T-helper 1 cell (primary cell): ENCODE results near the gene MYT1.
"Not testable (repeated sequence)": the region's sequence is repeated elsewhere in the genome, so short reads cannot be mapped to it uniquely, and the experiment has no call there.

Source experiments
- DNase-seq, 5 donors: peaks; one replicate each; pipeline ENCODE4 v3.0.0-alpha.2; 2012 to 2020

Gene MYT1

DNA sequence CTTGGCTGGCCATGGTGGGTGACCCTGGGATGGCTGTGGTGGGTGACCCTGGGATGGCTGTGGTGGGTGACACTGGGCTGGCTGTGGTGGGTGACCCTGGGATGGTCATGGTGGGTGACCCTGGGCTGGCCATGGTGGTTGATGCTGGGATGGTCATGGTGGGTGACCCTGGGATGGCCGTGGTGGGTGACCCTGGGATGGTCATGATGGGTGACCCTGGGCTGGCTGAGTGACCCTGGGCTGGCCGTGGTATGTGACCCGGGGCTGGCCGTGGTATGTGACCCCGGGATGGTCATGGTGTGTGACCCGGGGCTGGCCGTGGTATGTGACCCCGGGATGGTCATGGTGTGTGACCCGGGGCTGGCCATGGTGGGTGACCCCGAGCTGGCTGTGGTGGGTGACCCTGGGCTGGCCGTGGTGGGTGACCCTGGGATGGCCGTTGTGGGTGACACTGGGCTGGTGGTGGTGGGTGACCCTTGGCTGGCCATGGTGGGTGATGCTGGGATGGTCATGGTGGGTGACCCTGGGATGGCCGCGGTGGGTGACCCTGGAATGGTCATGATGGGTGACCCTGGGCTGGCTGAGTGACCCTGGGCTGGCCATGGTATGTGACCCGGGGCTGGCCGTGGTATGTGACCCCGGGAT is 70.8 kb downstream of the MYT1 start:
- not testable (repeated sequence) for DNase-seq

DNA sequence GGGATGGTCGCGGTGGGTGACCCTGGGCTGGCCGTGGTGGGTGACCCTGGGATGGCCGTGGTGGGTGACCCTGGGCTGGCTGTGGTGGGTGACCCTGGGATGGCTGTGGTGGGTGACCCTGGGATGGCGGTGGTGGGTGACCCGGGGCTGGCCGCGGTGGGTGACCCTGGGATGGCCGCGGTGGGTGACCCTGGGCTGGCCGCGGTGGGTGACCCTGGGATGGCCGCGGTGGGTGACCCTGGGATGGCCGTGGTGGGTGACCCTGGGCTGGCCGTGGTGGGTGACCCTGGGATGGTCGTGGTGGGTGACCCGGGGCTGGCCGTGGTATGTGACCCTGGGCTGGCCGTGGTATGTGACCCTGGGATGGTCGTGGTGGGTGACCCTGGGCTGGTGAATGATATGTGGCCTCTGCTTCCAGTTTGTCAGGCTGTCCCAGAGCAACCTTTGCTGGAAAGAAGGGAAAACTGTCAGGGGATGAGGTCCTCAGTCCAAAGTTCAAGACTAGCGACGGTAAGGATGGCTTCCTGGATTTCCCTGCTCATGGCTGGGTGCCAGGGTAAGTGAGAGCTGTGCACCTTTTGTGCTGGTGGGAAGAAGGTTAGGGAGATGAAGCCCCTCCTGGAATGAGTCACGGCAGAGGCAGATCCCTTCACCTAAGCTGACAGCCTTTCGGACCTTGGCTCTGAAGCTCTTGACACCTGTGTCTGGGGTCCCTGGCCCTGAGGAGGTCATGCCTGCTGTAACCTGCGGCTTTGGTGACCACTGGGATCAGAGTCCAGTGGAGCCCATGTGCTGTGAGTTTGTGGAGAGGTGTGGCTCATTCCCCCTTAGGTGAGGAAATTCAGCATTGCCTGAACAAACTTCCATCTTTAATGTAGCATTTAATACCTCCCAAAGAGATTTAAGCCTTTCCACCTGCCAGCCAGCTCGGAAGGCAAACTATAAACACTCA is 72.2 kb downstream of the MYT1 start:
- DNase-seq: no peak

GRCh38 chr20:64237316-64237715 is 73.1 kb downstream of the MYT1 start:
- DNase-seq: no peak

DNA sequence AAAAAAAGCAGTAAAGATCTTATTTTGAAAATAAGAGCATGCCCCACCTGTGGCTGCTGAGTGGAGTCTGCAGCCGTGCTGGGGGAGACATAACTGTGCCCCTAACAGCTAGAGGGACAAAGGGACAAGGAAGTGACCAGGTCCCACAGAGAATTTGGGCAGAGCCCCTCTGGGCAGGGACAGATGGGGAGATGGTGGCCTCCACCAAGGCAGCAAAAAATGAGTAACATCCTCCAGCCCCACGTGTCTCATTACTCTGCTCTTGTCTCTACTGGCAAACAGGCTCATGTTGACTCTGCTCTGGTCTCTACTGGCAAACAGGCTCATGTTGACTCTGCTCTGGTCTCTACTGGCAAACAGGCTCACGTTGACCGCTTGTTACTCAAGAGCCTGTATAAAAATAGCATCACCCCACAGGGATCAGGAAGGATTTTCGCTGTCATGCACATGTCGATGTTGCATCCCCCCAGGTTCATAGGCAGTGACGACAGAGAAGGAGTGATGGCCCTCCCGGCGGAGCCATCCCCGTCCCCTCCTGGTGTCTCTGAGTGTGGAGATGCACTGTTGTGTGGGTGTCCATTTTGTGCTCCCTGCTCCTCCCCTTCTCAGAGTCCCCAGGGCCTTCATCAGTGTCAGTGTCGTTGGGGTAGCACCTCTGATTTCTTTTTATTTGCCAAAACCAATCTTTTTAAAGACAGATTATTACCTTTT is 74.0 kb downstream of the MYT1 start:
- DNase-seq: no peak

GRCh38 chr20:64238851-64239387 is 74.7 kb downstream of the MYT1 start:
- DNase-seq: no peak

GRCh38 chr20:64239449-64240242 is 75.4 kb downstream of the MYT1 start:
- DNase-seq: no peak

DNA sequence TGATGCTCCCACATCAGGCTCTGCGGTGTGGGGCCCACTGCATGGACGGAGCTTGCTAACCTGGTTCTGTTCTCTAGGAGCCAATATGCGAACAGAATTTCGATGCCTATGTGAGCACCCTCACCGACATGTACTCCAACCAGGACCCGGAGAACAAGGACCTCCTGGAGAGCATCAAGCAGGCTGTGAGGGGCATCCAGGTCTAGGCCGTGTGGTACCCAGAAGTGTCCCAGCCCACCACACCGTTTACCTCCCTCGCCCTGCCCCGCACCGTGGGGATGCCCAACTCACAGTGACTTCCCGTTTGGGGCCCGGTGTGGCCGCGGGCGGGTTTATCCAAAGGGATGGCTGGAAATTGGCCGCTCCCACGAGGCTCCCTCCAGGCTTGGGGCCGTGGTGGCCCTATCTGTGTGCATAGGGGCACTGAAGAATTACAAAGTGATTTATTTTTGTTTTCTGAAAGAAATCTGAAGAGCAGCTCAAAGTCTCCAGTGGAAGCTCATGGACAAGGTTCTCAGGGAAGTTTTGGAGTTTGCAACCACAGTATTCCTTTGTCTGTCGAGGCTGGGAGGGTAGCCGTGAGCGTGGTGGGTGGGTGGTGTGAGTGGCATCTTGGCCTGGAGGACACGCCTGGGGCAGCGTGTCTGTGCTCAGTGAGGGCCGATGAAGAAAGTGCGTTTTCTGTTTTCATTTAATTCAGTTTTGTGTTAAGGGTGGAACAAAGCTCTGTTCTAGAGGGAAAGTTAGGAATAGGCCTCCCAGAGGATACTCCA is 76.2 kb downstream of the MYT1 start:
- DNase-seq: no peak

GRCh38 chr20:64241061-64241460 is 76.8 kb downstream of the MYT1 start:
- DNase-seq: no peak

- no peak for DNase-seq
Observed at GRCh38 chr20:64242003-64242796, 77.9 kb downstream of the MYT1 start.

DNA sequence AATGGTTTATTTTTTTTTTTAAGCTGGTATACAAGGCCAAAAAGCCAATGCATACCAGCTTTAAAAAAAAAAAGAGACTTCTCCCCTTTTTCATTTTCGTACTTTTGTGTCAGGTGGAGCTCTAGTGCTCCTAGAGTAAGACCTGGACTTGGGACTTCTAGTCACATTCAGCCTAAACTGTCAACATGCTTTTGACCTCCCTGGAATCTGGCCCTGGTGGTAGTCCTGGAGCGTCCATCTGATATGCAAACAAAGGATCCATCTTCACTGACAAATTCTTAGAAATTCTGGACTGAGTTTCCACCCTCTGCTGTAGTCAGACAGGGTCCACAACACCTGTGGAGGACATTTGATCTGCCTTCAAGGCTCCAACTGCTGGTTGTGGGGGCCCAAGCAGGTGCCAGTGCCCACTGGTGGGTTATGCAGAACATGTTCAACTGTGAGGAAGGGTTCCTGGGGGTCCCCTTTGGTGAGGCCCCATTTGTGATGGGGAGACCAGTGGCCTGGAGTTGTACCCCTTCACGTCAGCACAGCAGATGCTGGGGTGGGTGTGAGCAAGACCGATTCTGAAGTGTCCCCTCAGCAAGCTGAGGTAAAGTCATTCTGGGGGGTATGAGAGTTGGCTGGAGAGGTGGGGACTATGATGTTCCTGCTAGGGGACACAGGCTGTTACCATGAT is 78.7 kb downstream of the MYT1 start:
- no peak for DNase-seq

GRCh38 chr20:64244281-64244805 is 80.1 kb downstream of the MYT1 start:
- DNase-seq: no peak

- no peak for DNase-seq
Observed at GRCh38 chr20:64244870-64245603, 80.8 kb downstream of the MYT1 start.

GRCh38 chr20:64245746-64246595 is 81.7 kb downstream of the MYT1 start:
- DNase-seq: no peak

DNA sequence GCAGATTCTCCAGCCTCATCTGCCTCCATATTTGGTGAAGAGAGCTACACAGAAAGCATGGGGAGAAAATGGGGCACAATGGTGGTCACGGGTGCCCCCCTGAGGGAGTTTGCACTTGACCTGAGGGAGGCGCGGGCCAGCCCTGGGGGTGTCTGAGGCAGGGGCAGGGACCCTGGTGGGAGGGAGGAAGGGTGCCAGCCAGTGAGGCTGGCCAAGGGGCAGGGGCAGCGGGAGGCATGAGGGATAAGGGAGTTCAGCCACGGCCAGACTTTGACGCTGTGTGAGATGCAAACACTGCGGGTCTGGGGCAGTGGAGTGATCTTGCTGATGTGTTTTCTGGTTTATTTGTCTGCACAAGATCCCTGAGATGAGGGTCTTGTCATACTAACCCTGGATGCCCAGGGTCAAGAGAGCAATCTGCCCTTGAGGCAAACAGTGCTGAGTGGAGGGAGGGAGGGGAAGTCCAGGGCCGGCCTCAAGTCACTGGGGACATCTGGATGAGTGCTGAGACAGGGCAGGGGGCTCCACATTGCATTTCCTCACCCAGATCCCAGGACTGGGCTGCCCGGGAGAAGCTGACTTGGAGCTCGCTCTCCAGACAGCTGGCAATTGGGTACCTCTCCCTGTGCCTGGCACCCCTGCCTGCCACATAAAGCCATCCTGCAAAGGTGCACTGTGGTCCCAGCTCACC is 82.5 kb downstream of the MYT1 start:
- no peak for DNase-seq

GRCh38 chr20:64247307-64247618 is 83.0 kb downstream of the MYT1 start:
- DNase-seq: no peak

GRCh38 chr20:64247970-64248841 is 84.0 kb downstream of the MYT1 start:
- no peak for DNase-seq

DNA sequence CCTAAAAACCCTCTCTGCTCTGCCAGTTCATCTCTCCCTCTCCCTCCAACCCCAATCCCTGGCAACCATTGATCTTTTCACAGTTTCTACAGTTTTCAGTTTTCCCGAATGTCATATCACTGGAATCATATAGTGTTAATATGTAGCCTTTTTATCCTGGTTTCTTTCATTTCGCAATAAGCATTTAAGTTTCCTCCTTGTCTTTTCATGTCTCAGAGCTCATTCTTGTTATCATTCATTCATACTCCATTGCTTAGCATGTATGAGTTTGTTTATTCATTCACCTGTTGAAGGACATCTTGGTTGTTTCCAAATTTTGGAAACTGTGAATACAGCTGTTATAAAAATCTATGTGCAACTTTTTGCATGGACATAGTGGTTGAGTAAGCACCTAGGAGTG is 85.8 kb downstream of the MYT1 start:
- DNase-seq: no peak
